Loucy (cell line): ENCODE data around the gene CDHR2.

Source experiments
- H2AFZ ChIP-seq: fragments of 200-600 bp; sonication (generic); 2 replicates; pipeline ENCODE4 v1.6.0; 2016; ENCODE audit warnings: antibody characterized with exemption, mild to moderate bottlenecking, low read length, moderate library complexity
- H3F3A ChIP-seq: fragments of 200-600 bp; 2 replicates; pipeline ENCODE4 v1.6.0; 2016; ENCODE audit warnings: antibody characterized with exemption, low read depth, mild to moderate bottlenecking
- H3K27me3 ChIP-seq: fragments of 200-600 bp; sonication (generic); 2 replicates; pipeline ENCODE4 v1.6.1; 2014; ENCODE audit warnings: low read length, mild to moderate bottlenecking; ENCODE audit not compliant: insufficient read depth, poor library complexity, severe bottlenecking
- H3K36me3 ChIP-seq: fragments of 200-600 bp; sonication (generic); 2 replicates; pipeline ENCODE4 v1.6.1; 2016; ENCODE audit warnings: low read length; ENCODE audit not compliant: insufficient read depth
- H3K4me1 ChIP-seq: fragments of 200-600 bp; sonication (generic); 2 replicates; pipeline ENCODE4 v1.5.1; 2014; ENCODE audit warnings: low read length, mild to moderate bottlenecking; ENCODE audit not compliant: insufficient read depth, poor library complexity, severe bottlenecking
- H3K4me2 ChIP-seq: fragments of 200-600 bp; sonication (generic); 2 replicates; pipeline ENCODE4 v1.6.0; 2014; ENCODE audit warnings: antibody characterized with exemption, low read length, low read depth, mild to moderate bottlenecking; ENCODE audit not compliant: poor library complexity, severe bottlenecking
- H3K4me3 ChIP-seq: fragments of 200-600 bp; sonication (generic); 2 replicates; pipeline ENCODE4 v1.5.1; 2014; ENCODE audit warnings: low read length, mild to moderate bottlenecking, mixed read lengths; ENCODE audit not compliant: poor library complexity, severe bottlenecking
- H3K79me2 ChIP-seq: fragments of 200-600 bp; sonication (generic); 2 replicates; pipeline ENCODE4 v1.6.1; 2014; ENCODE audit warnings: low read length; ENCODE audit not compliant: insufficient read depth
- H3K9ac ChIP-seq: fragments of 200-600 bp; sonication (generic); 2 replicates; pipeline ENCODE4 v1.6.0; 2014; ENCODE audit warnings: mild to moderate bottlenecking, low read depth, low read length, moderate library complexity; ENCODE audit not compliant: poor library complexity, severe bottlenecking
- H3K9me2 ChIP-seq: fragments of 200-600 bp; sonication (generic); replicated peaks from 2 replicates; pipeline ENCODE4 v1.6.1; 2016; ENCODE audit warnings: low read depth, low read length, mixed read lengths
- H3K9me3 ChIP-seq: fragments of 200-600 bp; sonication (generic); 2 replicates; pipeline ENCODE4 v1.6.1; 2014; ENCODE audit warnings: mild to moderate bottlenecking, antibody characterized with exemption, low read length, low read depth; ENCODE audit not compliant: insufficient read depth
- H4K20me1 ChIP-seq: fragments of 200-600 bp; sonication (generic); 2 replicates; pipeline ENCODE4 v1.6.0; 2014; ENCODE audit warnings: antibody characterized with exemption, low read length, mild to moderate bottlenecking; ENCODE audit not compliant: insufficient read depth, poor library complexity, severe bottlenecking
- EZH2phosphoT487 ChIP-seq: fragments of 200-600 bp; IDR thresholded peaks from 2 replicates; pipeline ENCODE4 v1.6.1; 2018; ENCODE audit warnings: antibody characterized with exemption, mild to moderate bottlenecking, moderate library complexity, borderline replicate concordance
- TF ChIP-seq, protein P1 (sequence below): fragments of 200-600 bp; sonication (generic); conservative IDR thresholded peaks from 2 replicates; pipeline ENCODE4 v1.5.1; 2014; ENCODE audit warnings: mild to moderate bottlenecking, antibody characterized with exemption, low read length

Gene CDHR2

DNA sequence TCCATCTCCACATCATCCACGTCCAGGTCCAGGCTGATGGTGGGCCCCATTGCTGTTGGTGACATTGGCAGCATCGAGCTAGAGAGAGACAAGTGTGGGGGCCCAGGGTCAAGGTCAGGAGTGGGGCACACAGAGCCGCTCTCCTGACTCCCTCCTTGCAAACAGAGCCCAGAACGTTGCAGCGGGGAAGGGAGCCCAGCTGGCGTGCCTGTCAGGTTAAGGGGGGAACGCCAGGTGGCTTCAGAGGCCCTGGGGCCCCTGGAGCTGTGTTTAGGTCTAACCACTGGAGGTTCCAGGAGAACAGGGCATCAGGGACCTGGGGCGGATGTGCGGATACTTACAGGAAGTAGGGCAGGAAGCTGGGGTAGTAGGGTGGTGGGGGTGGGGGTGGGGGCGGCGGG lies 19.4 kb upstream of the CDHR2 start:
- Histone ChIP-seq H3K9ac (peak overlapping the region; percentile 30), H3K4me2 (peak overlapping the region; percentile 67), H3K79me2 (peaks cover 52% of the 10 kb centered on the region), H3F3A (no peaks in the 10 kb centered on the region; the same call in 1 of the 2 replicates), H3K9me2 (no peaks in the 10 kb centered on the region), H3K27me3 (no peaks in the 10 kb centered on the region), H2AFZ (no peak overlapping the region), H3K36me3 (peaks cover 28% of the 10 kb centered on the region; the same call in 1 of the 2 replicates), H3K4me3 (peak overlapping the region; percentile 51), H3K9me3 (no peaks in the 10 kb centered on the region), H4K20me1 (peaks cover 42% of the 10 kb centered on the region), H3K4me1 (peaks cover 27% of the 10 kb centered on the region)
- no peak for TF ChIP-seq EZH2phosphoT487
- TF ChIP-seq, protein P1, sequence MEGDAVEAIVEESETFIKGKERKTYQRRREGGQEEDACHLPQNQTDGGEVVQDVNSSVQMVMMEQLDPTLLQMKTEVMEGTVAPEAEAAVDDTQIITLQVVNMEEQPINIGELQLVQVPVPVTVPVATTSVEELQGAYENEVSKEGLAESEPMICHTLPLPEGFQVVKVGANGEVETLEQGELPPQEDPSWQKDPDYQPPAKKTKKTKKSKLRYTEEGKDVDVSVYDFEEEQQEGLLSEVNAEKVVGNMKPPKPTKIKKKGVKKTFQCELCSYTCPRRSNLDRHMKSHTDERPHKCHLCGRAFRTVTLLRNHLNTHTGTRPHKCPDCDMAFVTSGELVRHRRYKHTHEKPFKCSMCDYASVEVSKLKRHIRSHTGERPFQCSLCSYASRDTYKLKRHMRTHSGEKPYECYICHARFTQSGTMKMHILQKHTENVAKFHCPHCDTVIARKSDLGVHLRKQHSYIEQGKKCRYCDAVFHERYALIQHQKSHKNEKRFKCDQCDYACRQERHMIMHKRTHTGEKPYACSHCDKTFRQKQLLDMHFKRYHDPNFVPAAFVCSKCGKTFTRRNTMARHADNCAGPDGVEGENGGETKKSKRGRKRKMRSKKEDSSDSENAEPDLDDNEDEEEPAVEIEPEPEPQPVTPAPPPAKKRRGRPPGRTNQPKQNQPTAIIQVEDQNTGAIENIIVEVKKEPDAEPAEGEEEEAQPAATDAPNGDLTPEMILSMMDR = no peak

DNA sequence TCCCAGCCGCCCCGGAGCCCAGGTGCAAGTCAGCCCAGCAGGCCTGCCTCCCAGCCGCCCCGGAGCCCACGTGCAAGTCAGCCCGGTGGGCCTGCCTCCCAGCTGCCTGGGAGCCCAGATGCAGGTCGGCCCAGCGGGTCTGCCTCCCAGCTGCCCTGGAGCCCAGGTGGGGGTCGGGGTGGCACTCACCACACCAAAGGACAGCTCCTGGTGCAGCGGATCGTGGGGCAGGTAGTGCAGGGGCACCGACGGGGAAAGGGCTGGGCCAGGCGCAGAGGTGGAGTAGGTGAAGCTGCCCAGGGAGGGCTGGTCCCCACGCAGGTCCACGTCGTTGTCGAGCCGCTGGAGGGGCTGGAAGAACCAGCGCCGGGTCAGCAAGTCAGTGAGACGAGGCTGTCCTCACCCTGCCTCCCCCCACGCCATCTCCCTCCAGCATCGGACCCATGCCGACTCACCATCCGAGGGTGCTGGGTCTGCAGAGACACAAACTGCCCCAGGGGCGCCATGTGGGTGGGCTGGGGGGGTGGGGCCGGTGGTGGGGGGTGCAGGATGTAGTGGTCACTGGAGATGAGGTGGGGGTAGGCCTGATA lies 18.7 kb upstream of the CDHR2 start:
- Histone ChIP-seq H3K4me1 (peaks cover 27% of the 10 kb centered on the region), H3K4me2 (peak overlapping the region; percentile 92), H3F3A (no peaks in the 10 kb centered on the region; the same call in 1 of the 2 replicates), H3K27me3 (no peaks in the 10 kb centered on the region), H3K4me3 (peak overlapping the region; percentile 71), H4K20me1 (peaks cover 42% of the 10 kb centered on the region), H3K9ac (peak overlapping the region; percentile 99), H2AFZ (no peak overlapping the region), H3K79me2 (peaks cover 59% of the 10 kb centered on the region), H3K9me3 (no peaks in the 10 kb centered on the region), H3K36me3 (peaks cover 28% of the 10 kb centered on the region; the same call in 1 of the 2 replicates), H3K9me2 (no peaks in the 10 kb centered on the region)
- no peak for TF ChIP-seq EZH2phosphoT487
- TF ChIP-seq, protein P1 = no peak

DNA sequence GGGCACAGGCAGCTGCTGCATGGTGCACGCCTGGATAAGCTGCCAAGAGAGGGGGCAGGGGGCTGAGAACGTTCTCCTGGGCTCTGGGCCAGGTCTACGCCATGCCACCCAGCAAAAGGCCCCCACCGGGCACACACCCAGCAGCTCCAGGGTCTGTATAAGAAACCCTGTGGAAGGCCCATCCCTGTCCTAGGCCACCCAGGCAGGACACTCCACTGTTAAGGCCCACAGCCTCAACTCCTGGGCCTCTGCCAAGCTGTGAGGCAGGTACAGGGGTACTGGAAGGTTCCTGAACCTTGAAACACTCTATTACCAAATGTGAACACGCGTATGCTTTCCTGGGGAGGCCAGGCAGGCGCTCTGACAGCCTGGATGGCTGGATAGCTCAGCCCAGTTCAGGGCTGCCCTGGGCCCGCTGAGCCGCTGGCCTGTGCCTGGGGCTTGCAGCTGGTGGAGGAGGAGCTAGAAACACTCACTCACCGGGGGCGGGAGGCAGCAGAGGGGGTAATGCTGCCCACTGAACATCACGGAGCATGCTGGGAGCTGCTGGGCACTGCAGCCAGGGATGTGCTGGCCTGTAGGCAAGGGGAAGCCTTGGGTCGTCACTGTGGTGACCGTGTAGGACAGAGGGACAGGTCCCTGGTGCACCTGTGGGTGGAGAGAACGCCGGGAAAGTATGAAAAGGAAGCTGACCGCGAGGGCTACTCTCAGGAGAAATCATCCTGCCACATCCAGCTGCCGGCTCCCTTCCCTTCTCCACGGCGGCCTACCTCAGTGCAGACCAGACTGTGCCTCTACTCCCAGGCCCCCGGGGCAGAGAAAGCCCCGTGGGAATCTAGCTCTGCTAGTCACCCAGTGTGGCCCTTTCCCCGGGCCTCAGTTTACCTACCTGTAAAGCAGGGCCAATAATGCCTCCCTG lies 17.9 kb upstream of the CDHR2 start:
- Histone ChIP-seq H2AFZ (no peak overlapping the region), H4K20me1 (peaks cover 42% of the 10 kb centered on the region), H3K9me2 (no peaks in the 10 kb centered on the region), H3K9ac (peak overlapping the region; percentile 99), H3K36me3 (peaks cover 28% of the 10 kb centered on the region; the same call in 1 of the 2 replicates), H3K9me3 (no peaks in the 10 kb centered on the region), H3K4me3 (peak overlapping the region; percentile 71), H3K27me3 (peaks cover 6% of the 10 kb centered on the region), H3F3A (no peaks in the 10 kb centered on the region; the same call in 1 of the 2 replicates), H3K79me2 (peaks cover 67% of the 10 kb centered on the region), H3K4me2 (peak overlapping the region; percentile 92), H3K4me1 (peaks cover 27% of the 10 kb centered on the region)
- TF ChIP-seq, protein P1 = no peak
- TF ChIP-seq EZH2phosphoT487 = no peak
